Suppressor macrophage treated with lipopolysaccharide for 4 hours (primary cell): ENCODE results near the gene NHEJ1.

Experiments
- DNase-seq: peaks from one replicate; pipeline ENCODE4 v3.0.0-alpha.2; 2020

NHEJ1 gene

DNA sequence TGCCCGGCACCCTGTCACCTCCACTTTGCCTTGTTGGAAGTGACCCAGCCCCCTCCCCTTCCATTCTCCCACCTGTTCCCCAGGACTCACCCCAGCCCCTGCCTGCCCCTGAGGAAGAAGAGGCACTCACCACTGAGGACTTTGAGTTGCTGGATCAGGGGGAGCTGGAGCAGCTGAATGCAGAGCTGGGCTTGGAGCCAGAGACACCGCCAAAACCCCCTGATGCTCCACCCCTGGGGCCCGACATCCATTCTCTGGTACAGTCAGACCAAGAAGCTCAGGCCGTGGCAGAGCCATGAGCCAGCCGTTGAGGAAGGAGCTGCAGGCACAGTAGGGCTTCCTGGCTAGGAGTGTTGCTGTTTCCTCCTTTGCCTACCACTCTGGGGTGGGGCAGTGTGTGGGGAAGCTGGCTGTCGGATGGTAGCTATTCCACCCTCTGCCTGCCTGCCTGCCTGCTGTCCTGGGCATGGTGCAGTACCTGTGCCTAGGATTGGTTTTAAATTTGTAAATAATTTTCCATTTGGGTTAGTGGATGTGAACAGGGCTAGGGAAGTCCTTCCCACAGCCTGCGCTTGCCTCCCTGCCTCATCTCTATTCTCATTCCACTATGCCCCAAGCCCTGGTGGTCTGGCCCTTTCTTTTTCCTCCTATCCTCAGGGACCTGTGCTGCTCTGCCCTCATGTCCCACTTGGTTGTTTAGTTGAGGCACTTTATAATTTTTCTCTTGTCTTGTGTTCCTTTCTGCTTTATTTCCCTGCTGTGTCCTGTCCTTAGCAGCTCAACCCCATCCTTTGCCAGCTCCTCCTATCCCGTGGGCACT is 21.9 kb upstream of the NHEJ1 start:
- peak; percentile 38 for DNase-seq

- no peak for DNase-seq
These were observed 20.9 kb upstream of the NHEJ1 start for GRCh38 chr2:219181531-219181930.

GRCh38 chr2:219180961-219181360 is 20.3 kb upstream of the NHEJ1 start:
- no peak for DNase-seq

GRCh38 chr2:219179601-219180465 is 19.2 kb upstream of the NHEJ1 start:
- no peak for DNase-seq

- DNase-seq = peak; percentile 34
These were observed 18.0 kb upstream of the NHEJ1 start for GRCh38 chr2:219178377-219179175.

- peak; percentile 95 for DNase-seq
These were observed 17.1 kb upstream of the NHEJ1 start, which contains the start of gene RETREG2 for GRCh38 chr2:219177552-219178376. Gene RETREG2, plus strand, starts transcription at chr2:219178275. Its CDS starts 78 bp downstream, at chr2:219178353.

DNA sequence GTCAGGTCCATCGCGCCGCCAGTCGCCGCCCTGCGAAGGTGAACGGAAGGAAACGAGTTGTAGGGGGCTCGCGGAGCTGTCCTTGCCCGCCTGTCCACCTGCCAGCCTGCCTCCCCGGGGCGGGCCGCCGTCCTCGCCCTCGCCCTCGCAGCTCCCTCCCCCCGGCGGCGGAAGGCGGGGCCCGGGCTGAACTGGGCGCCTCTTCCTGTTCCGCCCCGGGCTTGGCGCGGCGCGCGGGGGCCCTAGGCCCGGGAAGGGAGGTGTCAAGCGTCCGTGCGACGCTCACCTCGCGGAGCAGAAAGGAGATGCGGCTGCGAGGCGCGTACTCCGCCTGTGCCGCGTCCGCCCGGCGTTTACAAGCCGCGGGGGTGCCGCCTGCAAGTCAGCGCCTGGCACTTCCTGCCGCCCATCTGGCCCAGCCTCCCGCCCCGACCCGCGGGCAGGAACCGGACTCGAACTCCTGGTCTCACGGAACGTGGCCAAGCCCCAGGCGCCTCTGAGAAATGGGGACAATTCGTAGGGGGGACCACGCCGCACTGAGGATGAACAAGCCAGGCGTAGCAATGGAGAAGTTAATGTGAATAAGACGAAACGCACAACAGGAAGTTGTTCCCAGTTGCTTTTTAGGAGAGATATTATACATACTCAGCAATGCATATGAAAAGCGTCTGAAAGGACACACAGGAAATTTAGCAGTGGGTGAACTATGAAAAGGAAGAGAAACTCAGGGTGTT is 16.4 kb upstream of the NHEJ1 start, which contains the start of gene CNPPD1:
CNPPD1 (minus strand) TSS at position 108 of the 734 bp plus-strand sequence; CDS start at position 11, 97 bp downstream.
- peak; percentile 91 for DNase-seq

DNA sequence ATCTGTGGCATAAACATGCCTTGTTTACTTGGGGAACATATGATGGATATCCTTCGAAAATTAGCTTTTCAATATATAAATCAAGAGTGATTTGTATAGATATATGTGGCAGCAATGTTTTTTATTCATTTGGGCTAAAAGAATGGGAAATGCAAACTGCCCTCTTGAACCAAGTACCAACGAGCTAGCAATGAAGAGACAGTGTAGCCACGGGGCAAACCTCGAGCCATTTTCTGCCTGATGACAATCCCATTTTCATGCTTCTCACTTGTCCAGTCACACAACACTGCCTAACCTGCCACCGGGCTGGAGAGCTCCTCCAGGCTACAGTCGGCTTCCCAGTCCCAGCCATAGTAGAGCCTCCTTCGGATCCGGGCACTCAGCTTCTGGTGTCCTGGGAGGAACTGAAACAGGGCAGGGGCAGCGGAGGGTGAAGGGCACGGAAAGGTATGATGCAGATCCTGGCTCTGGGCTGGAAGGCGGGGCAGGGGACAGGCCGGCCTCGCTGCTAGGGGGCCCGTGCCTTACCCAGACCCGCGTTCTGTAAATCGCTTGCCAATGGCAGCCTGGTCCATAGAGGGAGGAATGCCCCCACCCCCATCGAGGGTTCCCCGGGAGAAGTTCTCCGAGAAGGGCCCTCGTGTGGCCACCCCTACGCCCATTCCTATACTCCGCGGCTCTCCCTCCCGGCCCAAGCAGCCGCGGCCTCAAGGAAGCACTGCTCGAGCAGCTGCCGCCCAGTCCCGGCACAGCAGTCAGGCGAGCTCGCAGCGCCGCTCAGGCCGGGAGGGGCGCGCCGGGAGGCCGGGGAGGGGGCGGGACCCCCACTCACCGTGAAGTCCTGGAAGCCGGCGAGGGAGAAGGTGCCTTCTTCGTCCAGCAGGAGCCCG is 15.6 kb upstream of the NHEJ1 start:
- DNase-seq = peak; percentile 67

DNA sequence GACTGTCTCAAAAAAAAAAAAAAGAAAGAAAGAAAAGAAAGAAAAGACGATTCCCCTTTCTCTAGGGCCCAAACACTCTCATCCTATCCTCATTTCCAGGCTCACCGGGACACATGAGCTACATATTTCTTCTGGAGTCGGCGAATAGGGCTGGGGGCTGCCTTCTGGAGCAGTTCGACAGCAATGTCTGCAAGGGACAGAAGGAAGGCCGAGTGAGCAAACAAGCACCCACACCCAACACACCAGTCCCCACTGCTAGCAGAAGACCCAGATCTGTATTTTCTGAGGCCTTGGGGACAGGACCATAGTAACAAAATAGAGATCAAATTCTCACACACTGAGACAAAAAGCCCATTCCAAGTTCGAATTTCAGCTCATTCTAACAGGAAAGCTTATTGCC is 14.9 kb upstream of the NHEJ1 start:
- DNase-seq = no peak

DNA sequence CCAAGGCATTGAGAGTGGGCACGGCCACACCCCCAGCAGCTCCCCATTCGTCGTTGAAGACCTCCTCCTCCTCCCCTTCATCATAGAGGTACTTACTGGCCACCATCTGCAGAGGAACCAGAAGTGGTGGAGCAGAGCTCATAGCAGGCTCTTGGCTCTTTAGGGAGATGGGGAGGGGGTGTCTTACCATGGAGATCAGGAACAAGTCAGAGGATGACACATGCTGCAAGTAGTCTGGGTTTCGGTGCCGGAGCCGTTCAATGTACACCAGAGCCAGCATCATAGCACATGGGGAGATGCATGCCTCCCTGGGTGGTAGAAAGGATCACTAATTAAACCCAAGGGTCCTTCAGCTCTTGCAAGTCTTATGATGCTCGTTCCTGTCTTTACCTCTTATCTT is 14.2 kb upstream of the NHEJ1 start:
- DNase-seq = no peak

DNA sequence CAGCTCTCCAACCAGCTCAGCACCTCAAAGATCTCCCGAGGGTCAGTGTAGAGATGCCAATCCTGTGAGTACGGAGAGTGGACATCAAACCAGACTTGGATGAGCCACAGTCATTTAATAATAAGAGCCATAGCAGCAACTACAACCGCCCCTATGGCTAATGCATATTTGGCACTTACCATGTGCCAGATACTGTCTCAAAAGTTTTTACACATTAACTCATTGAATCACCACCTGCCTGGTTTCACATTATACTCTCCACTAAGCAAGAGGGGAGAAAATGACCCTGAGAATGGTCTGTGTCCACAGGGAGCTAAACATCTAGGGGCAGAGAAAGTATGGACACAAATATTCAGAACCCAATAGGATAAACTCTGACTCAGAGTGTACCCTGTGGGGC is 13.5 kb upstream of the NHEJ1 start:
- no peak for DNase-seq

DNA sequence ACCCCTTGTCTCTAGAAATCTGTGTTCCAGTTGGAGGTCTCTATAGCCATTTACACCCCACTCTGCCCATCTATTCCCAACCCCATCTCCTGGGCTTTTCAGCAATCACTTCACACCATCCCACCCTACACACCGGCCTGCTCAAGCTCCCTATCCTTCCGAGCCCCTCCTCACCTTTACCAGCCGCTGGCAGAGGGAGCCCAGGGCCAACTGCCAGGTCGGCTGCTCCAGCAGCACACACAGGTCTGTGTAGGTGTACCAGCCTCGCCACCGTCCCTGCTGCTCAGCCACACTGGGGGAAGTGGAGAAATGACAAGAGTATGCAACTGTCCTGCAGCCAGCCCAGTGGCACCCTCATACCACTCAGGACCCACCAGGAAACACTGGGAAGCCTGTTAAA is 12.6 kb upstream of the NHEJ1 start:
- no peak for DNase-seq

DNA sequence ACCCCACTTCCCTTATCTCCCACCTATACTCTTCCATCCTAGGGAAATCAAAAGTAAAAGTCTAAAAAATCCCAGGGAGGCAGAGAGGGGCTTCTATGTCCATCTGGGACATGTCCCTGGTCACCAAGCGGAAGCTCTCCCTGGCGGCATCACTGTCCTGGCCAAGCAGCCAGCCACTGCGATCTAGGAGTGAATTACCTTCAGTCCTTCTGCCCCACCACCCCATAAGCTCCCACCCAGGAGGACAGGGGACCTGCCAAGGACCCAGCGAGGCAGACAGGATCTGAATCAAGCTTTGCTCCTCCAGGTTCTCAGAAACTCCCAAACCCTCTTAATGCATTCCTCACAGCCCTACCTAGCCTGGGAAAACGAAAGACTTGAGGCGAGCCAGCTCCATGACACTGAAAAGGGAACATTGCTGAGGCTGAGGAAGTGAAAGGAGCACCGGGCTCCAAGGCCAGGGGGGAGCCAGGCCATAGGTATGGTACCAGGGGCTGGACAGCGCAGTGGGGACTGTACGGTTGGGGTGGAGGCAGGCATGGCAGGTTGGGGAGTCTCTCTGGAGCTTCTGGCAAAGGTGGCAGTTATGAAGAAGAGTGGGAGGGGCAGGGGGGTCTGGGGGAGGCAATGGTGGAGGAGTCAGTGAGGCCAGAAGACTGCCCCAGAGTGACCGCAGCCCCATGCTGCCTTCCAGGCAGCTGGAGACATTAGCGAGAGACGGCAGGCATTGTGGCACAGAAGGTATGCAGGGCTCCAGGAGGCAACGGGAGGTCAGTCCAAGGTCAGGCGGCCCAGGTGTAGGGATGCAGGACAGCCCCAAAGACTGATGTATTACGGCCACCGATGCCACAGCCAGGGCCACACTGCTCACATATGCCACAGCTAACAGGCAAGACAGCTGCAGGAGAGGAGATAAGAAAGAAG is 11.9 kb upstream of the NHEJ1 start:
- no peak for DNase-seq

- DNase-seq = peak; percentile 66
These were observed 10.6 kb upstream of the NHEJ1 start for GRCh38 chr2:219171231-219171651.

GRCh38 chr2:219169930-219170654 is 9.5 kb upstream of the NHEJ1 start, which contains the start of gene SLC23A3:
Gene SLC23A3, minus strand, starts transcription at chr2:219170029. Its CDS starts 45 bp downstream, at chr2:219169984.
- no peak for DNase-seq

GRCh38 chr2:219168932-219169331 is 8.3 kb upstream of the NHEJ1 start:
- no peak for DNase-seq

DNA sequence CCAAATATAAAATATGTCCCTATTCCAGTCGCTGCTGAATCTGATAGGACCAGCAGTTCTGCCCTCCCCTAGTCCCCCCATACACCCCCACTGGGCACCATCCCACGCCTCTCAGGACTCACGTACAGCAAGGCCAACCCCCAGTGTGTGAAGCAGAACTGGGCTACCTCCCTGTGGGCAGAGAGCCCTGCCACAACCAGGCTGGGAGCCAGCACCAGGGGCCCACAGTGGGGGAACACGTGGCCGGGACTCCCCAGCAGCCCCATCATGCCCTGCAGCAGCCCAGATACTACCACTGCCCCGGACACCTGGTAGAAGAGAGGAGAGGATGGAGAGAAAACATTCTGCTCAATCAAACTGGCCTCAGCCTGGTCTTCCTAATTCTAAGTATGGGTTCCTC is 7.9 kb upstream of the NHEJ1 start:
- no peak for DNase-seq

GRCh38 chr2:219167997-219168396 is 7.4 kb upstream of the NHEJ1 start:
- DNase-seq = no peak
